WERI-Rb-1 (cell line): ENCODE results near the gene SPON1.
A peak's percentile ranks its signal among the peaks of the same experiment; 100 is the strongest.
"Not testable (repeated sequence)": the region's sequence is repeated elsewhere in the genome, so short reads cannot be mapped to it uniquely, and the experiment has no call there.

Source experiments
- DNase-seq: peaks from one replicate; pipeline ENCODE4 v3.0.0-alpha.2; 2020
- H3K27ac ChIP-seq: fragments of 250-450 bp; sonication (Bioruptor Pico); 2 replicates; pipeline ENCODE4 v1.5.1; 2020; ENCODE audit warnings: mild to moderate bottlenecking, moderate library complexity
- H3K27me3 ChIP-seq: fragments of 250-450 bp; sonication (Bioruptor Pico); 2 replicates; pipeline ENCODE4 v1.5.1; 2021; ENCODE audit warnings: mild to moderate bottlenecking, low read depth, moderate library complexity; ENCODE audit not compliant: insufficient read depth, severe bottlenecking
- H3K36me3 ChIP-seq: fragments of 250-450 bp; sonication (Bioruptor Pico); 2 replicates; pipeline ENCODE4 v1.5.1; 2020; ENCODE audit warnings: mild to moderate bottlenecking, moderate library complexity
- H3K4me3 ChIP-seq: 2 replicates; pipeline ENCODE4 v1.5.1; 2011; ENCODE audit warnings: low read depth, mild to moderate bottlenecking, control low read depth, low read length
- H3K9me3 ChIP-seq: fragments of 250-450 bp; sonication (Bioruptor Pico); 2 replicates; pipeline ENCODE4 v1.5.1; 2021; ENCODE audit warnings: mild to moderate bottlenecking, moderate library complexity; ENCODE audit not compliant: severe bottlenecking
- TF ChIP-seq, protein P1 (sequence below): IDR thresholded peaks from 2 replicates; pipeline ENCODE4 v1.5.1; 2011; ENCODE audit warnings: low read depth, mild to moderate bottlenecking, control low read depth, inconsistent platforms, low read length

Gene SPON1

DNA sequence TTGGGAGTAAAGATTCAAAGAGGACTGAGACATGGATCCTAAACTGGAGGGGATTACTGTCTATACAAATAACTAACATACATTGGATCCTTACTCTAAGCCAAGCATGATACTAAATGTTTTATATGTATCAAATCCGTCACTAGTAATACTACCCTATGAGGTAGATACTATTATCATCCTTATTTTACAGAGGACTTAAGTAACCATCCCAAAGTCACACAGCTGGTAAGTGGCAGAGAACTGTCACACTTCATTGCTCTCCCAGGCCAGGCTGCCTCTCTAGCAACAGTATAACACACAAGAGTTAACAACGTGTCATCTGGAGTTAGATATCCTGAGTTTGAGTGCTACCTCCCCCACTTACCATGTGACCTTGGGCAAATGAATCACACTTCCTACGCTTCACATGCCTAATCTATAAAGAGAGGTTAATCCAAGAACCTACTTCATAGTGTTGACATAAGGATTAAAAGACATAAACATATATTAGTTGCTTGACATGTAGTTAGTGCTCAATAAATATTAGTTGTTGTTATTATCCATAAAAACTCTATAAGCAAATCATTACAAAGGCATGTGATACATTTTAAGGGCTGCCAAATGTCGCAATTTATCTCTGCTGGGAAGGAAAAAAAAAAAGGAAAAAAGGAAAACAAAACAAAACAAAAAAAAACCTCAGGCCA lies 33.8 kb upstream of the SPON1 start:
- TF ChIP-seq, protein P1, sequence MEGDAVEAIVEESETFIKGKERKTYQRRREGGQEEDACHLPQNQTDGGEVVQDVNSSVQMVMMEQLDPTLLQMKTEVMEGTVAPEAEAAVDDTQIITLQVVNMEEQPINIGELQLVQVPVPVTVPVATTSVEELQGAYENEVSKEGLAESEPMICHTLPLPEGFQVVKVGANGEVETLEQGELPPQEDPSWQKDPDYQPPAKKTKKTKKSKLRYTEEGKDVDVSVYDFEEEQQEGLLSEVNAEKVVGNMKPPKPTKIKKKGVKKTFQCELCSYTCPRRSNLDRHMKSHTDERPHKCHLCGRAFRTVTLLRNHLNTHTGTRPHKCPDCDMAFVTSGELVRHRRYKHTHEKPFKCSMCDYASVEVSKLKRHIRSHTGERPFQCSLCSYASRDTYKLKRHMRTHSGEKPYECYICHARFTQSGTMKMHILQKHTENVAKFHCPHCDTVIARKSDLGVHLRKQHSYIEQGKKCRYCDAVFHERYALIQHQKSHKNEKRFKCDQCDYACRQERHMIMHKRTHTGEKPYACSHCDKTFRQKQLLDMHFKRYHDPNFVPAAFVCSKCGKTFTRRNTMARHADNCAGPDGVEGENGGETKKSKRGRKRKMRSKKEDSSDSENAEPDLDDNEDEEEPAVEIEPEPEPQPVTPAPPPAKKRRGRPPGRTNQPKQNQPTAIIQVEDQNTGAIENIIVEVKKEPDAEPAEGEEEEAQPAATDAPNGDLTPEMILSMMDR = no peak
- no peaks in the 10 kb centered on the region for H3K36me3 ChIP-seq
- H3K27me3 ChIP-seq = no peaks in the 10 kb centered on the region
- no peak overlapping the region for H3K4me3 ChIP-seq
- H3K9me3 ChIP-seq = no peaks in the 10 kb centered on the region
- no peak overlapping the region for H3K27ac ChIP-seq
- DNase-seq = peak; percentile 27

DNA sequence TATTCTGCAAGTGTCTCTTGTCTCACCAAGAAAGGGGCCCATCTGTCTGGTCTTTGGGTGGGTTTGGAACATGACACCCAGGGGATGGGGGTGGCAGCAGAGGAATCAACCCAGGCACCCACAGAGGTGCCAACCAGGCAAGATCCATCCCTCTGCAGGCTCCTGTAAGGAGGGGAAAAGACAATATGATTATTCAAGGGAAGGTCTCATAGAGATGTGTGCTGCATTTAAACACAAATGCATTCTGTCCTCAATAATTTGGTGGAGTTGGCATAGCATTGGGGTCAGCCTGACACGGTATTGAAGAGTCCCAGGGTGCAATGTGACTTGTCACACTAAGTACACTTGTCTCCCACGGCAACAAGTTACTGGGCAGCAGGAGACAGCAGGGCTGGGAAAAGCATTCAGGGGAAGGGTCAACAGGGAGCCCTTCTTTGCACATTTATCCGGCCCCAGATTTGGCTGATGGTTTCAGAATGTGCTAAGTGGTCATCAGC lies 33.1 kb upstream of the SPON1 start:
- Histone ChIP-seq H3K27me3 (no peaks in the 10 kb centered on the region), H3K9me3 (peaks cover 2% of the 10 kb centered on the region), H3K4me3 (no peak overlapping the region), H3K27ac (no peak overlapping the region), H3K36me3 (no peaks in the 10 kb centered on the region)
- no peak for DNase-seq
- TF ChIP-seq, protein P1 = no peak

DNA sequence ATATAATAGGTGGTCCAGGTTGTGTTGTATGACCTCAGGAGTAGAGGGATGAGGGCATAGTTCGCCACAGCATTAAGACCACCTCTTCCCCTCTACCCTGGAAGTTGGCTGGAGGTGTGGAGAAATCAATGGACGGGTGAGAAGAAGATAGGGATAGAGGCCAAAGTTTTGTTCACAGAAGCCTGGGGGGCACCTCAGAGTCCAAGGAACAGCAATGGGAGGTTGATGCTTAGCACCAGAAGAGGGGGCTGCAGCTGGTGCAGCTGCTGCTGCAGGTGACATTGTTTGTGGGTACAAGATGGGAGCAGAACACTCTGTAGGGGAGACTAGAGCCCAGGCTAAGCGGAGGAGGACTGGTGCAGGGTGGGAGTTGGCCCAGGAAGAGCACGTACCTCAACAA lies 31.2 kb upstream of the SPON1 start:
- Histone ChIP-seq H3K27ac (no peak overlapping the region), H3K36me3 (no peaks in the 10 kb centered on the region), H3K9me3 (peaks cover 2% of the 10 kb centered on the region), H3K27me3 (no peaks in the 10 kb centered on the region), H3K4me3 (no peak overlapping the region)
- no peak for DNase-seq
- TF ChIP-seq, protein P1 = no peak

DNA sequence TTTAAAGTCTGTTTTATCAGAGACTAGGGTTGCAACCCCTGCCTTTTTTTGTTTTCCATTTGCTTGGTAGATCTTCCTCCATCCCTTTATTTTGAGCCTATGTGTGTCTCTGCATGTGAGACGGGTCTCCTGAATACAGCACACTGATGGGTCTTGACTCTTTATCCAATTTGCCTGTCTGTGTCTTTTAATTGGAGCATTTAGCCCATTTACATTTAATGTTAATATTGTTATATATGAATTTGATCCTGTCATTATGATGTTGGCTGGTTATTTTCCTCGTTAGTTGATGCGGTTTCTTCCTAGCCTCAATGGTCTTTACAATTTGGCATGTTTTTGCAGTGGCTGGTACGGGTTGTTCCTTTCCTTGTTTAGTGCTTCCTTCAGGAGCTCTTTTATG lies 25.4 kb upstream of the SPON1 start:
- not testable (repeated sequence) for H3K36me3 ChIP-seq, H3K27ac ChIP-seq, H3K27me3 ChIP-seq, DNase-seq, H3K4me3 ChIP-seq, H3K9me3 ChIP-seq

DNA sequence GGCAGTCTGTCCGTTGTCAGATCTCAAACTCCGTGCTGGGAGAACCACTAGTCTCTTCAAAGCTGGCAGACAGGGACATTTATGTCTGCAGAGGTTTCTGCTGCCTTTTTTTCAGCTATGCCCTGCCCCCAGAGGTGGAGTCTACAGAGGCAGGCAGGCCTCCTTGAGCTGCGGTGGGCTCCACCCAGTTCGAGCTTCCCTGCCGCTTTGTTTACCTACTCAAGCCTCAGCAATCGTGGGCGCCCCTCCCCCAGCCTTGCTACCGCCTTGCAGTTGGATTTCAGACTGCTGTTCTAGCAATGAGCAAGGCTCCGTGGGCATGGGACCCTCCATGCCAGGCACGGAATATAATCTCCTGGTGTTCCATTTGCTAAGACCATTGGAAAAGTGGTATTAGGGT lies 23.7 kb upstream of the SPON1 start:
- not testable (repeated sequence) for H3K9me3 ChIP-seq, H3K27ac ChIP-seq, H3K36me3 ChIP-seq, H3K4me3 ChIP-seq, DNase-seq, H3K27me3 ChIP-seq

DNA sequence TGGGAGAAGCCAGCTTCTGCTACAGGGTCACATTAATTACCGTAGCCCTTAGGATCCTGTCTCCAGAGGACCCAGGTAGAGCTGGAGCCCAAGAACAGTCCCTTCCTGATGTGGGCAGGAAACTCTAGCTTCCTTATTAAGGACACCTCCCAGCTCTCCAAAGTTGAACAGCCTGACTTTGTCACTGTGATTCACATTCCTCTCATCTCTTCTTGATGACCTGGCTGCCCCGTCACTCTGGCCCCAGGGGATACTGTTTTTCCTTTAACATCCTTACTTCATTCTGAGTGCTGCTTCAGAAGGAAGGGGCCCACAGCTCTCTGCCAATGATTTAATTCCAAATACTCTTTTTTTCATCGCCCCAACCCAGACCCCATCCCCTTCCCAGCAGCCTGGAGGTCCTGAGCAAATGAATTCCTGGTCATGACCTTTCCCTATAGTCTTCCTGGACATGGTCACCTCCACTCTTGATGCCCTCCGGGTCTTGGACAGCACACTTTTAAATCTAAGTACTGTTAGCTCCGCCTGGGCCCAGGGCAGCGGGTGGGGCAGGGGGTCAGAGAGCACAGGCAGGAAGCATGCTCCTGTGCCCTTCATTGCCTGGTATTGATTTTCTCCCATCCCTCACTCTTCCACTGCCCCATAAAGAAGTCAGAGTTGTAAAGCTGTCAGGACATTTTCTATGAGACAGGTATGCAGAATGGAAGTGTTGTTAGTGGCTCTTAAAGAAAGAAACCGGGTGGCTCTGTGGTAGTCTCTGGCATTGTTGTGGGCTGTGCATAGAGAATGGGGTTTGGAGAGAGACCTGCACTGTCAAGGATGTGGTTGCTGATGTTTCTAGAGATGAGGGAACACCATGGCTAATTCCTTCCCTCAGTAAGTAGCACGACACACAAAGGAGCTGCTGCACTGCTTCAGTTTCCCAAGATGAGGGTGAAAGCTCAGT lies 22.3 kb upstream of the SPON1 start:
- Histone ChIP-seq H3K9me3 (no peaks in the 10 kb centered on the region), H3K4me3 (no peak overlapping the region)
- DNase-seq = no peak

More for the DNA sequence above, 22.3 kb upstream of the SPON1 start:
- H3K36me3 ChIP-seq = no peaks in the 10 kb centered on the region
- TF ChIP-seq, protein P1 = no peak
- no peak overlapping the region for H3K27ac ChIP-seq
- H3K27me3 ChIP-seq = peaks cover 6% of the 10 kb centered on the region
